Measurements from ENCODE around the gene RMI2.

Gene RMI2

GRCh38 chr16:11325404-11326083 lies 19.7 kb upstream of the RMI2 start:
- H3K9ac ChIP-seq (ENCODE audit: low read length) = no peak overlapping the region
- no peaks in the 10 kb centered on the region for H3K9me3 ChIP-seq (ENCODE audit: control insufficient read depth, low read depth, low read length)
- H3K27me3 ChIP-seq (ENCODE audit: control insufficient read depth, insufficient read depth, low read length) = no peaks in the 10 kb centered on the region
- no peaks in the 10 kb centered on the region for H3K36me3 ChIP-seq (ENCODE audit: control insufficient read depth, low read depth, low read length)
- peaks cover 20% of the 10 kb centered on the region for H3K4me1 ChIP-seq (ENCODE audit: control insufficient read depth, low read depth, low read length)
- no peak overlapping the region for H3K27ac ChIP-seq (ENCODE audit: low read length)
- no peak overlapping the region for H3K4me3 ChIP-seq (ENCODE audit: low read length)

GRCh38 chr16:11326084-11326736 lies 19.0 kb upstream of the RMI2 start:
- H3K36me3 ChIP-seq (ENCODE audit: control insufficient read depth, low read depth, low read length) = no peaks in the 10 kb centered on the region
- H3K27me3 ChIP-seq (ENCODE audit: control insufficient read depth, insufficient read depth, low read length) = no peaks in the 10 kb centered on the region
- no peaks in the 10 kb centered on the region for H3K9me3 ChIP-seq (ENCODE audit: control insufficient read depth, low read depth, low read length)
- no peak overlapping the region for H3K9ac ChIP-seq (ENCODE audit: low read length)
- H3K4me3 ChIP-seq (ENCODE audit: low read length) = no peak overlapping the region
- peaks cover 20% of the 10 kb centered on the region for H3K4me1 ChIP-seq (ENCODE audit: control insufficient read depth, low read depth, low read length)
- H3K27ac ChIP-seq (ENCODE audit: low read length) = no peak overlapping the region

DNA sequence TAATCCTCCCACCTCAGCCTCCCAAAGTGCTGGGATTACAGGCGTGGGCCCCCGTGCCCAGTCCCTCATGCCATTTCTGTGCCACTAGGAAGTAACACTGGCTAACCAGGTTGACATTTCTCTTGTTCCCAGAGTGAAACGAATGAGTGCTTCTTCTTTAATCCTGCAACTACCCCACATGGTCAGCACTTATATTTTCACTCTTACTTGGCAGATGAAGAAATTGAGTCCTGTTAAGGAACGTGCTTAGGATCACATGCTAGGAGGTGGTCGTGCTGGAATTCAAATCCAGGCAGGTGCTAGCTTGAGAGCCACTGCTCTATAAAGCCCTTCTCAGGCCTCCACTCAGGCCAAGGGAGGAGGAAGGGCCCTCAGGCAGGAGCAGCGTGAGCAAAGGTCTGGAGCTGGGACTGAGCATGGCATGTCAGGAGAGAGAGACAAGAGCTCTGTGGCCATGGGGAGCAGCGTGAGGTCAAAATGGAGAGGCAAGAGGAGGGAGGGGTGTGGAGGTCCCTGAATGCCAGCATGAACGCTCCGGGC lies 18.5 kb upstream of the RMI2 start:
- H3K27me3 ChIP-seq (ENCODE audit: control insufficient read depth, insufficient read depth, low read length) = no peaks in the 10 kb centered on the region
- H3K27ac ChIP-seq (ENCODE audit: low read length) = no peak overlapping the region
- no peaks in the 10 kb centered on the region for H3K36me3 ChIP-seq (ENCODE audit: control insufficient read depth, low read depth, low read length)
- H3K4me1 ChIP-seq (ENCODE audit: control insufficient read depth, low read depth, low read length) = peaks cover 20% of the 10 kb centered on the region
- H3K4me3 ChIP-seq (ENCODE audit: low read length) = no peak overlapping the region
- no peak overlapping the region for H3K9ac ChIP-seq (ENCODE audit: low read length)
- H3K9me3 ChIP-seq (ENCODE audit: control insufficient read depth, low read depth, low read length) = no peaks in the 10 kb centered on the region

DNA sequence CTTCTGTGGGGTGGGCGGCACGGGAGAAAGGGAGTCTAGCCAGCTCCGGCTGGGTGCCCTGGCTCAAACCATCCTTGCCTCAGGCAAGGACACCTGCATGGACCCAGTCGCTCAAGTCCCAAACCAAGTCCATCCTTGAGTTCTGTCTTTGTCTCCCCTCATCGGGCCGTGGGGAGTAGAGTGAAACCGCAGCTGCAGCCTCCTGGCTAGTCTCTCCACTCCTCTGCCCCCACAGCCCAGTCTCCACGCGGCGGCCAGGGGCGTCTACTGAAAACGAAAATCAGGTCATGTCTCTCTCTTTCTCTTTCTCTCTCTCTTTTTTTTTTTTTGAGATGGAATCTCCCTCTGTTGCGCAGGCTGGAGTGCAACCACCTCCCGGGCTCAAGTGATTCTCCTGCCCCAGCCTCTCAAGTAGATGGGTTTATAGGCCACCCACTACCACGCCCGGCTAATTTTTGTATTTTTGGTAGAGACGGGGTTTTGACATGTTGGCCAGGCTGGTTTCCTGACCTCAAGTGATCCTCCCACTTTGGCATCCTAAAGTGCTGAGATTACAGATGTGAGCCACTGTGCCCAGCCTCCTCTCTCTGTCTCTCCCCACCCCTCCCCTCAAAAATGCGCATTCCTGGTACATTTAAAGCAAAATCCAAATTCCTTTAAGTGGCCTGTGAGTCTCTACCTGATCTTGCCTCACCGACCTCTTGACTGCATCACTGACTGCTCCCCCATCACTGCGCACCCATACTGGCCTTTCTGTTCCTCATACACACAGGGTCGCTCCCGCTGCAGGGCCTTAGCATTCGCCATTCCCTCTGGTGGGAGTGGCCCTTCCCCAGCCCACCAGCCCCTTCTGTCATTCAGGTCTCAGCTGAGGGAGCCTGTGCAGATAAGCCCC lies 17.7 kb upstream of the RMI2 start:
- Histone ChIP-seq H3K36me3 (ENCODE audit: control insufficient read depth, low read depth, low read length) (no peaks in the 10 kb centered on the region), H3K4me3 (ENCODE audit: low read length) (no peak overlapping the region), H3K9me3 (ENCODE audit: control insufficient read depth, low read depth, low read length) (no peaks in the 10 kb centered on the region), H3K27me3 (ENCODE audit: control insufficient read depth, insufficient read depth, low read length) (no peaks in the 10 kb centered on the region), H3K9ac (ENCODE audit: low read length) (no peak overlapping the region), H3K4me1 (ENCODE audit: control insufficient read depth, low read depth, low read length) (peaks cover 20% of the 10 kb centered on the region), H3K27ac (ENCODE audit: low read length) (peak overlapping the region; percentile 52)

- peak overlapping the region; percentile 52 for H3K27ac ChIP-seq (ENCODE audit: low read length)
- no peaks in the 10 kb centered on the region for H3K27me3 ChIP-seq (ENCODE audit: control insufficient read depth, insufficient read depth, low read length)
- peak overlapping the region; percentile 68 for H3K9ac ChIP-seq (ENCODE audit: low read length)
- H3K36me3 ChIP-seq (ENCODE audit: control insufficient read depth, low read depth, low read length) = no peaks in the 10 kb centered on the region
- H3K4me3 ChIP-seq (ENCODE audit: low read length) = peak overlapping the region; percentile 47
- H3K4me1 ChIP-seq (ENCODE audit: control insufficient read depth, low read depth, low read length) = peaks cover 20% of the 10 kb centered on the region
- no peaks in the 10 kb centered on the region for H3K9me3 ChIP-seq (ENCODE audit: control insufficient read depth, low read depth, low read length)
These were observed 16.8 kb upstream of the RMI2 start for GRCh38 chr16:11328172-11329070.

DNA sequence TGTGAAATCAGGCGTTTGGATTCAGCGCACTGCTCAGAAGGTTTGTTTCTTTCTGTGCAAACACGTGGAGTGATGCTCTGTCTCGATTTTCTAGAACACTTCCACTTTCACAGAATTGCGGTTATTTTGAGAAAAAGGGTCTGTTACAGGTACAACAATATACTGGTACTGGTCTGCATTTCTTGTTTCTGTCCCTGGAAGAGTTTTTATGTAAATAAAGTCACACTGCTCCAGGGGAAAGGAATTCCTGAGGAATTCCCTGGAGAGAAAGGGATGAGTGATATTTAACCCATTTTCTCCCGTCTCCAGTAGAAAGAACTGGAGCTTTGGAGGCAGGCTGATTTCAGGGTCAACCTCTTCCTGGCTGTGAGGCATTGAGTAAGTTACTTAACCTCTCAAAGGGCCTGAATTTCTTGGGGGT lies 16.2 kb upstream of the RMI2 start:
- no peaks in the 10 kb centered on the region for H3K9me3 ChIP-seq (ENCODE audit: control insufficient read depth, low read depth, low read length)
- peak overlapping the region; percentile 68 for H3K9ac ChIP-seq (ENCODE audit: low read length)
- H3K36me3 ChIP-seq (ENCODE audit: control insufficient read depth, low read depth, low read length) = no peaks in the 10 kb centered on the region
- H3K4me1 ChIP-seq (ENCODE audit: control insufficient read depth, low read depth, low read length) = peaks cover 20% of the 10 kb centered on the region
- peak overlapping the region; percentile 47 for H3K4me3 ChIP-seq (ENCODE audit: low read length)
- H3K27me3 ChIP-seq (ENCODE audit: control insufficient read depth, insufficient read depth, low read length) = no peaks in the 10 kb centered on the region
- peak overlapping the region; percentile 52 for H3K27ac ChIP-seq (ENCODE audit: low read length)

GRCh38 chr16:11329891-11330290 lies 15.4 kb upstream of the RMI2 start:
- Histone ChIP-seq H3K27me3 (ENCODE audit: control insufficient read depth, insufficient read depth, low read length) (no peaks in the 10 kb centered on the region), H3K9me3 (ENCODE audit: control insufficient read depth, low read depth, low read length) (no peaks in the 10 kb centered on the region), H3K9ac (ENCODE audit: low read length) (no peak overlapping the region), H3K4me3 (ENCODE audit: low read length) (no peak overlapping the region), H3K4me1 (ENCODE audit: control insufficient read depth, low read depth, low read length) (peaks cover 20% of the 10 kb centered on the region), H3K27ac (ENCODE audit: low read length) (peak overlapping the region; percentile 52), H3K36me3 (ENCODE audit: control insufficient read depth, low read depth, low read length) (no peaks in the 10 kb centered on the region)

DNA sequence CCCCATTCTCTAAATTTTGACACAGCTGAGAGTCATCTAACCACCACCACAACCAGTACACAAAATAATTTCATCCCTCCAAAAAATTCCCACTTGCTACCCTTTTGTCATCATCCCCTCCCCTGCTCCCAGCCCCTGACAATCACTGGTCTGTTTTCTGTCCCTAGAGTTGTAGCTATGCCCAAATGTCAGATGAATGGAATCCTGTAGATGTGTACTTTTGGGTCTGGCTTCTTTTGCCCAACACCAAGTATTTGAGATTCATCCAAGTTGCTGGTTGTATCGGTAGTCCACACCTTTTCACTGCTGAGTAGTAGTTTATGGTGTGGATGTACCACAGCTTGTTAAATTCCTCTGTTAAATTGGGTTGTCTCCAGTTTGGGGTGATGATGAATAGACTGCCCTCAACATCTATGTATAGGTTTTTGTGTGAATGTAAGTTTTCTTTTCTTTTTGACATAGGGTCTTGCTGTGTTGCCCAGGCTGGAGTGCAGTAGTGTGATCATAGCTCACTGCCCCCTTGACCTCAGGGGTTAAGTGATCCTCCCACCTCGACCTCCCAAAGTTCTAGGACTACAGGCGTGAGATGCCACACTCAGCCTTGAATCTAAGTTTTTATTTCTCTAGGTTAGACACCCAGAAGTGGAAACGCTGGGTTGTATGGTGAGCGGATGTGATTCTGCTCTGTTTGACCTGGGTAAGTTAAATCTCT lies 14.6 kb upstream of the RMI2 start:
- Histone ChIP-seq H3K27ac (ENCODE audit: low read length) (no peak overlapping the region), H3K27me3 (ENCODE audit: control insufficient read depth, insufficient read depth, low read length) (no peaks in the 10 kb centered on the region), H3K36me3 (ENCODE audit: control insufficient read depth, low read depth, low read length) (no peaks in the 10 kb centered on the region), H3K4me3 (ENCODE audit: low read length) (no peak overlapping the region), H3K9me3 (ENCODE audit: control insufficient read depth, low read depth, low read length) (no peaks in the 10 kb centered on the region), H3K4me1 (ENCODE audit: control insufficient read depth, low read depth, low read length) (peaks cover 20% of the 10 kb centered on the region), H3K9ac (ENCODE audit: low read length) (no peak overlapping the region)

GRCh38 chr16:11331967-11332366 lies 13.3 kb upstream of the RMI2 start:
- Histone ChIP-seq H3K27ac (ENCODE audit: low read length) (no peak overlapping the region), H3K9me3 (ENCODE audit: control insufficient read depth, low read depth, low read length) (no peaks in the 10 kb centered on the region), H3K36me3 (ENCODE audit: control insufficient read depth, low read depth, low read length) (no peaks in the 10 kb centered on the region), H3K4me3 (ENCODE audit: low read length) (no peak overlapping the region), H3K4me1 (ENCODE audit: control insufficient read depth, low read depth, low read length) (peaks cover 20% of the 10 kb centered on the region), H3K9ac (ENCODE audit: low read length) (no peak overlapping the region), H3K27me3 (ENCODE audit: control insufficient read depth, insufficient read depth, low read length) (no peaks in the 10 kb centered on the region)

DNA sequence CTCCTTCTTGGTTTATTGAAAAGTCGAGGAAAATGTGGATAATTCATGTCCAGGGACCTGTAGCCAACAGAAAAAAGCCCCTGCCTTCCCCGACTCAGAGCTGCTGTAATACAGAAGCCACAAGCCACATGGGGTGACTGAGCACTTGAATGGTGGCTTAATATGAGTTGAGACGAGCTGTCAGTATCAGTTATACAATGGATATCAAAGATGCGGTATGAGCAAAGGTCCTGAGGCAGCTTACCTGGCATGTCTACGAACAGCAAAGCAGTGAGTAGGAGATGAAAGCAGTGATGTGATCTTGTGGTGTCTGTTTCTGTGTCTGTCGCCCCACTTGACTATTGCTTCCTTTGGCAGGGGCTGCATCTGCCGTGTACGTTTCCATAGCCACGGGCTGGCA lies 12.2 kb upstream of the RMI2 start:
- Histone ChIP-seq H3K27me3 (ENCODE audit: control insufficient read depth, insufficient read depth, low read length) (no peaks in the 10 kb centered on the region), H3K27ac (ENCODE audit: low read length) (no peak overlapping the region), H3K9ac (ENCODE audit: low read length) (no peak overlapping the region)

More for the DNA sequence above, 12.2 kb upstream of the RMI2 start:
- no peak overlapping the region for H3K4me3 ChIP-seq (ENCODE audit: low read length)
- H3K36me3 ChIP-seq (ENCODE audit: control insufficient read depth, low read depth, low read length) = no peaks in the 10 kb centered on the region
- H3K9me3 ChIP-seq (ENCODE audit: control insufficient read depth, low read depth, low read length) = no peaks in the 10 kb centered on the region
- H3K4me1 ChIP-seq (ENCODE audit: control insufficient read depth, low read depth, low read length) = peaks cover 18% of the 10 kb centered on the region
